SJSA1 (cell line): ENCODE data around the gene PYDC1. TPM values are rescaled to one million over a fixed set of nuclear protein-coding genes. Genes with fewer than 3 reads are reported as not detected.
"Not testable (repeated sequence)": the region's sequence is repeated elsewhere in the genome, so short reads cannot be mapped to it uniquely, and the experiment has no call there.

Experiments
- DNase-seq, 2 experiments: peaks; one replicate each; pipeline ENCODE4 v3.0.0-alpha.2; 2015 to 2020; ENCODE audit warnings: low spot score in 2 of 2, low read depth in 1 of 2
- H3K27ac ChIP-seq: fragments of 250-450 bp; sonication (Bioruptor Pico); 2 replicates; pipeline ENCODE4 v1.5.1; 2020; ENCODE audit warnings: mild to moderate bottlenecking, moderate library complexity
- H3K27me3 ChIP-seq: fragments of 250-450 bp; sonication (Bioruptor Pico); replicated peaks from 2 replicates; pipeline ENCODE4 v1.5.1; 2020; ENCODE audit warnings: mild to moderate bottlenecking, moderate library complexity
- H3K36me3 ChIP-seq: fragments of 250-450 bp; sonication (Bioruptor Pico); 2 replicates; pipeline ENCODE4 v1.5.1; 2020; ENCODE audit warnings: mild to moderate bottlenecking
- H3K4me1 ChIP-seq: fragments of 250-450 bp; sonication (Bioruptor Pico); replicated peaks from 2 replicates; pipeline ENCODE4 v1.6.1; 2021; ENCODE audit warnings: mild to moderate bottlenecking
- H3K4me3 ChIP-seq: fragments of 250-450 bp; sonication (Bioruptor Pico); 2 replicates; pipeline ENCODE4 v1.5.1; 2020; ENCODE audit warnings: mild to moderate bottlenecking
- H3K9me3 ChIP-seq: fragments of 250-450 bp; sonication (Bioruptor Pico); replicated peaks from 2 replicates; pipeline ENCODE4 v1.5.1; 2020; ENCODE audit warnings: mild to moderate bottlenecking
- total RNA-seq: library from RNA; depleted of rRNA; stranded (reverse); fragments of >200 nt; shearing (Covaris generic); gene quantifications from 2 replicates; pipeline ENCODE4 v1.2.3, GENCODE V29; 2014

Gene PYDC1
- total RNA-seq, 1 experiment from 2014 or later: not detected

- H3K27ac ChIP-seq: no peak overlapping the region
- no peaks in the 10 kb centered on the region for H3K9me3 ChIP-seq
- H3K4me1 ChIP-seq: peaks cover 1% of the 10 kb centered on the region
- H3K27me3 ChIP-seq: no peaks in the 10 kb centered on the region; the same call in 1 of the 2 replicates
- H3K36me3 ChIP-seq: peaks cover 79% of the 10 kb centered on the region
- H3K4me3 ChIP-seq: no peak overlapping the region
- DNase-seq: no peak
These were observed 20.4 kb downstream of the PYDC1 start for GRCh38 chr16:31196324-31197088.

- not testable (repeated sequence) for H3K27ac ChIP-seq, DNase-seq, H3K4me3 ChIP-seq, H3K4me1 ChIP-seq, H3K27me3 ChIP-seq, H3K9me3 ChIP-seq
- H3K36me3 ChIP-seq: peaks cover 85% of the 10 kb centered on the region
These were observed 21.1 kb downstream of the PYDC1 start for GRCh38 chr16:31195861-31196260.

- Histone ChIP-seq H3K27ac (no peak overlapping the region), H3K4me3 (no peak overlapping the region), H3K4me1 (no peaks in the 10 kb centered on the region), H3K36me3 (peaks cover 95% of the 10 kb centered on the region), H3K9me3 (no peaks in the 10 kb centered on the region), H3K27me3 (no peaks in the 10 kb centered on the region)
- DNase-seq: no peak
These were observed 22.0 kb downstream of the PYDC1 start for GRCh38 chr16:31194898-31195297.

- no peak for DNase-seq
- Histone ChIP-seq H3K36me3 (peaks cover 95% of the 10 kb centered on the region), H3K4me1 (no peaks in the 10 kb centered on the region), H3K4me3 (no peak overlapping the region), H3K27me3 (no peaks in the 10 kb centered on the region), H3K9me3 (no peaks in the 10 kb centered on the region), H3K27ac (no peak overlapping the region)
These were observed 23.1 kb downstream of the PYDC1 start for GRCh38 chr16:31193874-31194273.

GRCh38 chr16:31192856-31193642, 23.9 kb downstream of the PYDC1 start:
- no peak overlapping the region for H3K27ac ChIP-seq
- no peak overlapping the region for H3K4me3 ChIP-seq
- DNase-seq: no peak
- peaks cover 98% of the 10 kb centered on the region for H3K36me3 ChIP-seq
- no peaks in the 10 kb centered on the region for H3K9me3 ChIP-seq
- H3K4me1 ChIP-seq: no peaks in the 10 kb centered on the region
- H3K27me3 ChIP-seq: no peaks in the 10 kb centered on the region

GRCh38 chr16:31191697-31192428, 25.1 kb downstream of the PYDC1 start:
- no peaks in the 10 kb centered on the region for H3K9me3 ChIP-seq
- no peak overlapping the region for H3K27ac ChIP-seq
- no peaks in the 10 kb centered on the region for H3K27me3 ChIP-seq
- no peak overlapping the region for H3K4me3 ChIP-seq
- H3K4me1 ChIP-seq: no peaks in the 10 kb centered on the region
- DNase-seq: no peak
- H3K36me3 ChIP-seq: peaks cover 100% of the 10 kb centered on the region

- H3K27me3 ChIP-seq: no peaks in the 10 kb centered on the region
- no peak for DNase-seq
- no peaks in the 10 kb centered on the region for H3K9me3 ChIP-seq
- peaks cover 100% of the 10 kb centered on the region for H3K36me3 ChIP-seq
- no peak overlapping the region for H3K4me3 ChIP-seq
- H3K27ac ChIP-seq: no peak overlapping the region
- H3K4me1 ChIP-seq: 0 out of 2 replicates have a peak, but pooled peaks cover 2% of the 10 kb centered on the region
These were observed 26.0 kb downstream of the PYDC1 start for GRCh38 chr16:31190818-31191444.

- DNase-seq: no peak
- Histone ChIP-seq H3K27ac (no peak overlapping the region), H3K9me3 (no peaks in the 10 kb centered on the region), H3K4me1 (0 out of 2 replicates have a peak, but pooled peaks cover 3% of the 10 kb centered on the region), H3K36me3 (peaks cover 100% of the 10 kb centered on the region), H3K27me3 (no peaks in the 10 kb centered on the region), H3K4me3 (no peak overlapping the region)
These were observed 26.9 kb downstream of the PYDC1 start for GRCh38 chr16:31190061-31190460.

GRCh38 chr16:31189412-31189778, 27.5 kb downstream of the PYDC1 start:
- Histone ChIP-seq H3K36me3 (peaks cover 100% of the 10 kb centered on the region), H3K27ac (no peak overlapping the region), H3K9me3 (no peaks in the 10 kb centered on the region), H3K27me3 (no peaks in the 10 kb centered on the region), H3K4me3 (no peak overlapping the region), H3K4me1 (0 out of 2 replicates have a peak, but pooled peaks cover 3% of the 10 kb centered on the region)
- DNase-seq: no peak

- Histone ChIP-seq H3K4me3 (no peak overlapping the region), H3K36me3 (peaks cover 100% of the 10 kb centered on the region), H3K9me3 (no peaks in the 10 kb centered on the region), H3K27ac (no peak overlapping the region), H3K4me1 (peaks cover 3% of the 10 kb centered on the region; the same call in 1 of the 2 replicates), H3K27me3 (no peaks in the 10 kb centered on the region)
- no peak for DNase-seq
These were observed 28.2 kb downstream of the PYDC1 start for GRCh38 chr16:31188450-31189411.

GRCh38 chr16:31187808-31188189, 29.1 kb downstream of the PYDC1 start:
- Histone ChIP-seq H3K4me1 (peaks cover 10% of the 10 kb centered on the region), H3K27me3 (no peaks in the 10 kb centered on the region), H3K27ac (no peak overlapping the region), H3K36me3 (peaks cover 100% of the 10 kb centered on the region), H3K9me3 (no peaks in the 10 kb centered on the region), H3K4me3 (no peak overlapping the region)
- DNase-seq: no peak

GRCh38 chr16:31186930-31187807, 29.8 kb downstream of the PYDC1 start:
- H3K4me3 ChIP-seq: no peak overlapping the region
- H3K27ac ChIP-seq: no peak overlapping the region
- no peaks in the 10 kb centered on the region for H3K9me3 ChIP-seq
- H3K27me3 ChIP-seq: no peaks in the 10 kb centered on the region
- no peak for DNase-seq
- peaks cover 100% of the 10 kb centered on the region for H3K36me3 ChIP-seq
- H3K4me1 ChIP-seq: peaks cover 17% of the 10 kb centered on the region
